Astrocyte (in vitro differentiated cells and primary cell): Measurements from ENCODE around the gene BET1. TPM values are rescaled to one million over a fixed set of nuclear protein-coding genes. Genes with fewer than 3 reads are reported as not detected.

ENCODE experiments used
- DNase-seq: peaks from one replicate; pipeline ENCODE4 v3.0.0-alpha.2; 2010; ENCODE audit warnings: low read depth
- FAIRE-seq: peaks from 2 replicates; lab custom pipeline; 2011; peaks lifted over from hg19 to GRCh38; lab: Jason Lieb, UNC
- H2AFZ ChIP-seq: 2 replicates; pipeline ENCODE4 v1.6.0; 2012; ENCODE audit warnings: low read depth, low read length, inconsistent platforms
- H3K27ac ChIP-seq: 2 replicates; pipeline ENCODE4 v1.5.1; 2011; ENCODE audit warnings: low read depth, low read length, inconsistent platforms
- H3K27me3 ChIP-seq: 2 replicates; pipeline ENCODE4 v1.6.0; 2011; ENCODE audit warnings: low read length, inconsistent platforms; ENCODE audit not compliant: insufficient read depth
- H3K36me3 ChIP-seq: 2 replicates; pipeline ENCODE4 v1.5.1; 2011; ENCODE audit warnings: low read length, inconsistent platforms; ENCODE audit not compliant: insufficient read depth
- H3K4me1 ChIP-seq: 2 replicates; pipeline ENCODE4 v1.5.1; 2011; ENCODE audit warnings: low read length, inconsistent platforms; ENCODE audit not compliant: insufficient read depth
- H3K4me2 ChIP-seq: 2 replicates; pipeline ENCODE4 v1.6.0; 2012; ENCODE audit warnings: low read length, inconsistent platforms
- H3K4me3 ChIP-seq: 2 replicates; pipeline ENCODE4 v1.5.1; 2011; ENCODE audit warnings: low read depth, mild to moderate bottlenecking, low read length, inconsistent platforms; ENCODE audit not compliant: insufficient read depth
- H3K79me2 ChIP-seq: 2 replicates; pipeline ENCODE4 v1.6.0; 2012; ENCODE audit warnings: mild to moderate bottlenecking, low read length, inconsistent platforms; ENCODE audit not compliant: insufficient read depth
- H3K9ac ChIP-seq: 2 replicates; pipeline ENCODE4 v1.6.0; 2012; ENCODE audit warnings: mild to moderate bottlenecking, low read length, inconsistent platforms
- H3K9me3 ChIP-seq: 2 replicates; pipeline ENCODE4 v1.5.1; 2012; ENCODE audit warnings: low read depth, mild to moderate bottlenecking, low read length, inconsistent platforms; ENCODE audit not compliant: insufficient read depth
- H4K20me1 ChIP-seq: 2 replicates; pipeline ENCODE4 v1.6.0; 2012; ENCODE audit warnings: low read length, inconsistent platforms; ENCODE audit not compliant: insufficient read depth
- H3K27ac Mint-ChIP-seq: one replicate; pipeline ENCODE4 v1.8.0; 2021; ENCODE audit warnings: mild to moderate bottlenecking, mixed read lengths; ENCODE audit not compliant: unreplicated experiment
- H3K27me3 Mint-ChIP-seq: one replicate; pipeline ENCODE4 v1.8.0; 2021; ENCODE audit warnings: low read depth, mixed read lengths; ENCODE audit not compliant: unreplicated experiment
- H3K36me3 Mint-ChIP-seq: one replicate; pipeline ENCODE4 v1.8.0; 2021; ENCODE audit warnings: low read depth, mixed read lengths; ENCODE audit not compliant: unreplicated experiment
- H3K4me1 Mint-ChIP-seq: one replicate; pipeline ENCODE4 v1.8.0; 2021; ENCODE audit warnings: low read depth, mixed read lengths; ENCODE audit not compliant: unreplicated experiment
- H3K4me3 Mint-ChIP-seq: one replicate; pipeline ENCODE4 v1.8.0; 2021; ENCODE audit warnings: mild to moderate bottlenecking, moderate library complexity, mixed read lengths; ENCODE audit not compliant: unreplicated experiment
- H3K9me3 Mint-ChIP-seq: one replicate; pipeline ENCODE4 v1.8.0; 2021; ENCODE audit warnings: mild to moderate bottlenecking, mixed read lengths; ENCODE audit not compliant: unreplicated experiment
- CTCF ChIP-seq: IDR thresholded peaks from 2 replicates; pipeline ENCODE4 v1.5.1; 2011; ENCODE audit warnings: low read depth, mild to moderate bottlenecking, inconsistent platforms, low read length, moderate library complexity; ENCODE audit not compliant: insufficient read depth
- EZH2 ChIP-seq: IDR thresholded peaks from 2 replicates; pipeline ENCODE4 v1.6.1; 2012; ENCODE audit warnings: mild to moderate bottlenecking, low read length, inconsistent platforms; ENCODE audit not compliant: insufficient read depth
- total RNA-seq: library from RNA; stranded (reverse); gene quantifications from 2 replicates; pipeline ENCODE4 v1.2.1, GENCODE V29; 2021

Gene BET1
- total RNA-seq, 1 donor from 2014 or later: 37.4 TPM

- H3K9me3 ChIP-seq: no peaks in the 10 kb centered on the region
- Mint-ChIP-seq H3K4me3 (peak overlapping the region; percentile 98), H3K9me3 (no peaks in the 10 kb centered on the region), H3K36me3 (peaks cover 1% of the 10 kb centered on the region), H3K4me1 (peaks cover 9% of the 10 kb centered on the region), H3K27ac (peak overlapping the region; percentile 98), H3K27me3 (no peaks in the 10 kb centered on the region)
- H3K4me1 ChIP-seq: peaks cover 10% of the 10 kb centered on the region
- H3K27me3 ChIP-seq: peaks cover 2% of the 10 kb centered on the region
- H4K20me1 ChIP-seq: no peaks in the 10 kb centered on the region
- H2AFZ ChIP-seq: peak overlapping the region; percentile 89
- DNase-seq (peak; percentile 26), FAIRE-seq (no peak)
- H3K4me3 ChIP-seq: peak overlapping the region; percentile 97
- H3K79me2 ChIP-seq: peaks cover 49% of the 10 kb centered on the region
- no peak for TF ChIP-seq CTCF
- peak overlapping the region; percentile 95 for H3K27ac ChIP-seq
- H3K36me3 ChIP-seq: no peaks in the 10 kb centered on the region
- peak overlapping the region; percentile 97 for H3K4me2 ChIP-seq
- peak overlapping the region; percentile 97 for H3K9ac ChIP-seq
These were observed 620 bp downstream of the BET1 start for GRCh38 chr7:94003446-94004023.

GRCh38 chr7:94001396-94001795 is 2.8 kb downstream of the BET1 start:
- H3K27me3 Mint-ChIP-seq: no peaks in the 10 kb centered on the region
- no peaks in the 10 kb centered on the region for H3K9me3 Mint-ChIP-seq
- Histone ChIP-seq H3K27me3 (peaks cover 2% of the 10 kb centered on the region), H3K79me2 (peaks cover 54% of the 10 kb centered on the region), H3K4me2 (peak overlapping the region; percentile 19), H3K27ac (no peak overlapping the region), H3K36me3 (peaks cover 3% of the 10 kb centered on the region), H3K9ac (no peak overlapping the region), H4K20me1 (peaks cover 4% of the 10 kb centered on the region), H3K9me3 (no peaks in the 10 kb centered on the region), H2AFZ (no peak overlapping the region), H3K4me1 (peaks cover 10% of the 10 kb centered on the region), H3K4me3 (no peak overlapping the region)
- FAIRE-seq: no peak
- H3K36me3 Mint-ChIP-seq: peaks cover 1% of the 10 kb centered on the region
- TF ChIP-seq EZH2 (no peak), CTCF (no peak)
- H3K4me1 Mint-ChIP-seq: peaks cover 9% of the 10 kb centered on the region
- peak overlapping the region; percentile 74 for H3K4me3 Mint-ChIP-seq
- H3K27ac Mint-ChIP-seq: no peak overlapping the region
- peak; percentile 72 for DNase-seq

GRCh38 chr7:93997868-93998267 is 6.3 kb downstream of the BET1 start:
- DNase-seq (no peak), FAIRE-seq (no peak)
- H3K27ac ChIP-seq: no peak overlapping the region
- TF ChIP-seq CTCF: no peak
- no peak for TF ChIP-seq EZH2
- H3K9ac ChIP-seq: no peak overlapping the region
- H3K4me2 ChIP-seq: no peak overlapping the region
- no peak overlapping the region for H2AFZ ChIP-seq
- Mint-ChIP-seq H3K9me3 (no peaks in the 10 kb centered on the region), H3K4me1 (peaks cover 9% of the 10 kb centered on the region), H3K27me3 (no peaks in the 10 kb centered on the region), H3K4me3 (no peak overlapping the region), H3K36me3 (peaks cover 1% of the 10 kb centered on the region), H3K27ac (no peak overlapping the region)
- H4K20me1 ChIP-seq: peaks cover 4% of the 10 kb centered on the region
- H3K4me3 ChIP-seq: no peak overlapping the region
- H3K4me1 ChIP-seq: no peaks in the 10 kb centered on the region
- H3K36me3 ChIP-seq: peaks cover 10% of the 10 kb centered on the region
- peaks cover 41% of the 10 kb centered on the region for H3K79me2 ChIP-seq
- H3K27me3 ChIP-seq: no peaks in the 10 kb centered on the region
- H3K9me3 ChIP-seq: no peaks in the 10 kb centered on the region
